ENCODE data around the gene TMEM151B.
"Not testable (repeated sequence)": the region's sequence is repeated elsewhere in the genome, so short reads cannot be mapped to it uniquely, and the experiment has no call there.

The TMEM151B gene

GRCh38 chr6:44269921-44270525 is at the start of gene TMEM151B:
TMEM151B (plus strand) TSS chr6:44270450; CDS start chr6:44270743, 293 bp downstream.
- peak in 1 of 6 experiments; percentile 26 for DNase-seq

DNA sequence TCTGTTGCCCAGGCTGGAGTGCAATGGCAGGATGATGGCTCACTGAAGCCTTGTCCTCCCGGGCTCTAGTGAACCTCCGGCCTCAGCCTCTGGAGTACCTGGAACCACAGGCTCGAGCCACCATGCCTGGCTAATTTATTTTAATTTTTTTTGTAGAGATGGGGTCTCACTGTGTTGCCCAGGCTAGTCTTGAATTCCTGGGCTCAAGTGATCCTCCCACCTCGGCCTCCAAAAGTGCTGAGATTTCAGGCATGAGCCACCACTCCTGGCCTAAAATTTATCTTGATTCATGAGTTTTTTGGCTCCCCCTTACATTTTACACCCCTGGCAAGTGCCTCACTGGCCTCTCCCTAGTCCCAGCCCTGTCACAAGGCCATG is 49.3 kb upstream of the TMEM151B start:
- DNase-seq: no peak

DNA sequence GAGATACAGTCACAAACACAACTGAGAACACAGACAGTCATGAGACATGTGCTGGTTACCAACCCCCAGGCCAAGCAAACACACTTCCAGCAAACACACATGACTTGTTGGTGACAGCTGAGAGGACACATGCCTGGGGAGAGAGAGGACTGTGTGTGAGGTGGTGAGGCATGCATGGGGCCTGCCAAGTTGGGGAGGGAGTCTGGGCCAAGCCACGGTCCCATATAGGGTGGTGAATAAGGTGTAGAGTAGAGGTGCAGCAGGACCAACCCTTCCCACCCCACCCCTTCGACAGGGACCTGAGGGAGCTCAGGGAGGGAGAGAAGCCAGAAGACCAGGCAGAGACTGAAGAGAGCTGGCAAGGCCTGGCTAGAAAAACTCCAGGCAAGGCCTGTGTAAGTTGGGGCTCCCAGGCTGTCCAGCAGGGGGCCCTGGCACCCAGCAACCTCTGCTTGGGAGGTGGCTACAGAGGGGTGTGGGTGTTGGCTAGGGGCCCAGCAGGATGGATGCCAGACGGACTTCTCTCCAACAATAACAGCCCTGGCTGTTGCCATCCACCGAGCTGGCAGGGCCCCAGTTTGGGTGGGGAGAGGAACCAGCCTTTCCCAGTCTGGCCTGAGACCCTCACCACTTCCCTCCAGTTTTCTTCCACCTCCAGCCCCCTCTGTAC is 48.8 kb upstream of the TMEM151B start:
- peak; percentile 51 to 71 (median 64) for DNase-seq

- no peak for DNase-seq
Observed at GRCh38 chr6:44221961-44222335, 48.3 kb upstream of the TMEM151B start.

DNA sequence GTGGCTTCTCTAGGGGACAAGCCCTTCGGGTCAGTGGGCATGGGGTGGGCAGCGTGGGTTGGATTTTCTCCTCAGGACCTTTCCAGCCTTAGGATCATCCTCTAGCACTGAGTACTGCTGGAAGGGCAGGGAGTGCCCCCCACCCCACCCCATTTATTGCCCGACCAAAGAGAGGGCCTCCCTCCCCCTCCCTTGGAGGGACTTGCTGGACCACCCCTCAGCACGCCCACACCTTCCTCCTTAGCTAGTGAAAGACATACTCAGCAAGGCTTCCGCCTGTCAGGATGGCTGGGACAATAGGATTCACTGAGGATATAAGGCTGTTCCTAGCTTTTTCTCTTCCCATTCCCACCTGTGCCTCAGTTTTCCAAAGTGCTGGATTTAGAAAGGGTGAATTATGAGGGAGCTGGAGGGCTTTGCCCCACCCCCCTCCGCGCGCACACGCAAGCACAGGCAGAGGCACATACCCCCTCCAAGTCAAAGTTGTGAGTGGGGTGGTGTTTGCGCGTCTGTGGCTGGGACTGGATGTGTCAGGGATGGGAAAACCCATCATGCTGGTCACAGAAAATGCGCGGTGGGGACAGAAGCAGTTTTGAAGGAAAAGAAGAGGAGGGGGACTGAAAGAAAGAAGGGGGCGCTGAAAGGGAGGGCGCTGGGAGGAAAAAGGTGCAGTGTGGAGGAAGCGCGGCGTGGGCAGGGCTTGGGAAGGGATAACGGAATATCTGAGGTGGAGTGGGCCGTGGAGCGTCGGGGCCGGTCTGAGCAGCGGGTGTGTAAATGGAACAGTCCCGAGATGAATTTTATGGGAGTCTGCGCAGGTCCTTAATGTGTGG is 47.5 kb upstream of the TMEM151B start:
- DNase-seq: peak in 2 of 6 experiments; percentile 21 to 30

- DNase-seq: peak; percentile 73 to 85 (median 80)
Observed at GRCh38 chr6:44223319-44224028, 46.8 kb upstream of the TMEM151B start, which contains the start of gene SLC29A1. SLC29A1 (plus strand) TSS chr6:44223595; CDS start chr6:44227314, 3,719 bp downstream.

- DNase-seq: peak in 2 of 6 experiments; percentile 17 to 52
Observed at GRCh38 chr6:44224029-44224964, 46.0 kb upstream of the TMEM151B start.

- DNase-seq: no peak
Observed at GRCh38 chr6:44224965-44225305, 45.3 kb upstream of the TMEM151B start.

GRCh38 chr6:44225579-44226325 is 44.5 kb upstream of the TMEM151B start:
- DNase-seq: no peak

- no peak for DNase-seq
Observed at GRCh38 chr6:44226368-44227147, 43.7 kb upstream of the TMEM151B start.

DNA sequence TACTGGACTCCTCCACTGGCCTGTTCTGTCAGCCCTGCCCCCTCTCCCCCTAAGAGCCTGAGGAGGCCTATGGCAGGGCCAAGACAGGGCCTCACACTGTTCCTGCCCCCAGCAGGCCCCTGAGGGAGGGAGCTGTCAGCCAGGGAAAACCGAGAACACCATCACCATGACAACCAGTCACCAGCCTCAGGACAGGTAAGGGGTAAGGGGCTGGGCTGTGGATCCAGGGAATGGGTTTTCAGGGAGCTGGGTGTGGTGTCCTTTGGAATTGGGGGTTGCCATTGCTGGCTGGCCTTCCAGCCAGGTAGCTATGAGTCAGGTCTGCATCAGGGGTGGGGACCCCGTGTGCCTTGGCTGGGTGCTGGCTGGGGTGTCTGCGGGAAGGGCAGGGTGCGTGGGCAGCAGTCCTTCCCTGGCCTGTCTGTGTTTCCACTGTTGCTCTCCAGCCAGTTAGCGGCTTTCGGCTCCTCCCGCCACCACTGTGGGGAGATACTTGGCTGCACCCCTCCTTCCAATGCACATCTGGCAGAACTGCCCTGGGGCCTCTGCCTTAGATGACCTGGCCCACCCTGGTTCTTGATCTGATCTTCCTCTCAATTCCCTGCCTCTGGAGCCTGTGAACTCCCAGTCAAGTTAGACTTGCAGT is 43.0 kb upstream of the TMEM151B start:
- DNase-seq: no peak

GRCh38 chr6:44228031-44228430 is 42.2 kb upstream of the TMEM151B start:
- no peak for DNase-seq

GRCh38 chr6:44228433-44228832 is 41.8 kb upstream of the TMEM151B start:
- DNase-seq: no peak

- no peak for DNase-seq
Observed at GRCh38 chr6:44228836-44229235, 41.4 kb upstream of the TMEM151B start.

DNA sequence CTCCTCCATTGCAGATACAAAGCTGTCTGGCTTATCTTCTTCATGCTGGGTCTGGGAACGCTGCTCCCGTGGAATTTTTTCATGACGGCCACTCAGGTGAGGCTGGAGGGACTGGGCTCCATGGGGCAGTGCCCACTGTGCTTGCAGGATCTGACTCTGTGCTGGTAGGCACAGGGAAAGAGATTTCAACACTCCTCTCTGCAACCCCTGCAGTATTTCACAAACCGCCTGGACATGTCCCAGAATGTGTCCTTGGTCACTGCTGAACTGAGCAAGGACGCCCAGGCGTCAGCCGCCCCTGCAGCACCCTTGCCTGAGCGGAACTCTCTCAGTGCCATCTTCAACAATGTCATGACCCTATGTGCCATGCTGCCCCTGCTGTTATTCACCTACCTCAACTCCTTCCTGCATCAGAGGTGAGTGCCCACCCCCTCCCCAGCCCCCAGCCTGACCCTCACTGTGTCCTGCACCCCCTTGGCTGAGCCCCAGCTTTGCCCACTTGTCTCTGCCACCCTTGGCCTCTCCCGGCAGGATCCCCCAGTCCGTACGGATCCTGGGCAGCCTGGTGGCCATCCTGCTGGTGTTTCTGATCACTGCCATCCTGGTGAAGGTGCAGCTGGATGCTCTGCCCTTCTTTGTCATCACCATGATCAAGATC is 40.7 kb upstream of the TMEM151B start:
- DNase-seq: no peak

GRCh38 chr6:44230034-44230675 is 40.1 kb upstream of the TMEM151B start:
- no peak for DNase-seq

DNA sequence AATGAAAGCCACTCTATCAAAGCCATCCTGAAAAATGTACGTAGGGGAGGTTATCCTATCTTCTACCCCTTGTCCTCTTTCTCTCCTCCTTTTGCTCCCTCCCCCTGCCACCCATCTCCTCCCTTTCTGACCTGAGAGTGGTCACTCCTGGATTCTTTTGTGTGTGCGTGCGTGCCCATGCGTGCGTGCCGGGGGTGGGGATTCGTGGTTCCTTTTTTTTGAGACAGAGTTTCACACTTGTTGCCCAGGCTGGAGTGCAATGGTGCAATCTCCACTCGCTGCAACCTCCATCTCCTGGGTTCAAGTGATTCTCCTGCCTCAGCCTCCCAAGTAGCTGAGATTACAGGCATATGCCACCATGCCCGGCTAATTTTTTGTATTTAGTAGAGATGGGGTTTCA is 38.8 kb upstream of the TMEM151B start:
- not testable (repeated sequence) for DNase-seq

- DNase-seq: no peak
Observed at GRCh38 chr6:44232676-44233566, 37.3 kb upstream of the TMEM151B start.
